IMR-90 (cell line): ENCODE results near the gene CLSTN1. TPM values are rescaled to one million over a fixed set of nuclear protein-coding genes. Genes with fewer than 3 reads are reported as not detected.

Source experiments
- ATAC-seq: fragments of 200-7000 bp; cut with Tn5 transposase; 2 replicates; pipeline ENCODE4 v1.9.1; 2020; ENCODE audit warnings: low read depth, mild to moderate bottlenecking, moderate library complexity
- BruUV-seq: library from RNA; stranded (reverse); fragments of 400-500 nt; replicated peaks from 2 replicates; lab custom pipeline; 2021; lab: Mats Ljungman, UMichigan
- CTCF ChIA-PET: fragments of 300-600 bp; formaldehyde crosslinking; extraction: SDS; loops from one replicate; lab custom pipeline; 2021; ENCODE audit warnings: antibody characterized with exemption; lab: Yijun Ruan, JAX
- POLR2A ChIA-PET: fragments of 300-600 bp; sonication (Branson Sonifier 250); formaldehyde crosslinking; loops from one replicate; lab custom pipeline; 2022; ENCODE audit warnings: antibody characterized with exemption; ENCODE audit not compliant: unreplicated experiment; lab: Charles Lee
- DNase-seq: peaks from one replicate; pipeline ENCODE4 v3.0.0; 2013
- H2AFZ ChIP-seq: replicated peaks from 2 replicates; pipeline ENCODE3; 2013; ENCODE audit warnings: low read length, mild to moderate bottlenecking; ENCODE audit not compliant: poor library complexity
- H2AK5ac ChIP-seq: 2 replicates; pipeline ENCODE4 v1.6.1; 2013; ENCODE audit warnings: low read depth, low read length, inconsistent platforms
- H2AK9ac ChIP-seq: replicated peaks from 2 replicates; pipeline ENCODE3; 2013; ENCODE audit warnings: mild to moderate bottlenecking, low read depth, low read length, moderate library complexity; ENCODE audit not compliant: poor library complexity
- H2BK120ac ChIP-seq: 2 replicates; pipeline ENCODE4 v1.6.1; 2013; ENCODE audit warnings: low read depth, low read length, inconsistent platforms
- H2BK15ac ChIP-seq: 3 replicates; pipeline ENCODE4 v1.6.1; 2013; ENCODE audit warnings: low read depth, low read length, inconsistent platforms
- H2BK20ac ChIP-seq: 2 replicates; pipeline ENCODE4 v1.6.1; 2013; ENCODE audit warnings: low read depth, mild to moderate bottlenecking, inconsistent platforms, low read length, moderate library complexity
- H2BK5ac ChIP-seq: 2 replicates; pipeline ENCODE4 v1.6.1; 2013; ENCODE audit warnings: mild to moderate bottlenecking, low read depth, low read length, inconsistent platforms; ENCODE audit not compliant: poor library complexity, severe bottlenecking
- H3K14ac ChIP-seq: replicated peaks from 2 replicates; pipeline ENCODE4 v1.6.1; 2013; ENCODE audit warnings: low read depth, low read length, inconsistent platforms
- H3K18ac ChIP-seq: 2 replicates; pipeline ENCODE4 v1.6.1; 2013; ENCODE audit warnings: low read depth, low read length, control low read depth
- H3K23ac ChIP-seq: 2 replicates; pipeline ENCODE4 v1.6.1; 2013; ENCODE audit warnings: low read depth, low read length, inconsistent platforms
- H3K27ac ChIP-seq: 2 replicates; pipeline ENCODE4 v1.5.1; 2013; ENCODE audit warnings: mild to moderate bottlenecking, control low read depth, low read length; ENCODE audit not compliant: insufficient read depth
- H3K27me3 ChIP-seq: 2 replicates; pipeline ENCODE4 v1.6.1; 2013; ENCODE audit warnings: low read length; ENCODE audit not compliant: control insufficient read depth, insufficient read depth
- H3K36me3 ChIP-seq: 2 replicates; pipeline ENCODE4 v1.6.1; 2013; ENCODE audit warnings: low read length, mixed read lengths; ENCODE audit not compliant: control insufficient read depth, insufficient read depth
- H3K4ac ChIP-seq: 2 replicates; pipeline ENCODE4 v1.6.1; 2013; ENCODE audit warnings: low read depth, low read length, inconsistent platforms
- H3K4me1 ChIP-seq: 2 replicates; pipeline ENCODE4 v1.6.1; 2013; ENCODE audit warnings: low read length, mixed read lengths; ENCODE audit not compliant: control insufficient read depth, insufficient read depth
- H3K4me2 ChIP-seq: 2 replicates; pipeline ENCODE4 v1.6.1; 2013; ENCODE audit warnings: low read depth, mild to moderate bottlenecking, control low read depth, low read length, moderate library complexity
- H3K4me3 ChIP-seq: 2 replicates; pipeline ENCODE4 v1.5.1; 2013; ENCODE audit warnings: low read depth, mild to moderate bottlenecking, control low read depth, low read length, moderate library complexity; ENCODE audit not compliant: insufficient read depth
- H3K56ac ChIP-seq: 2 replicates; pipeline ENCODE4 v1.6.1; 2013; ENCODE audit warnings: low read length, inconsistent platforms; ENCODE audit not compliant: insufficient read depth; ENCODE audit errors: extremely low read depth
- H3K79me1 ChIP-seq, 2 experiments: 2 replicates each; pipeline ENCODE4 v1.6.1; 2013; ENCODE audit warnings: low read length in 2 of 2, inconsistent platforms in 1 of 2, low read depth in 1 of 2
- H3K9ac ChIP-seq: 2 replicates; pipeline ENCODE4 v1.6.1; 2013; ENCODE audit warnings: low read depth, low read length, control low read depth
- H3K9me1 ChIP-seq: 2 replicates; pipeline ENCODE4 v1.6.1; 2013; ENCODE audit warnings: low read length, inconsistent platforms; ENCODE audit not compliant: insufficient read depth
- H3K9me3 ChIP-seq: 2 replicates; pipeline ENCODE4 v1.6.1; 2013; ENCODE audit warnings: low read length; ENCODE audit not compliant: control insufficient read depth, insufficient read depth
- H4K20me1 ChIP-seq: 2 replicates; pipeline ENCODE4 v1.6.1; 2013; ENCODE audit warnings: low read length, inconsistent platforms; ENCODE audit not compliant: insufficient read depth
- H4K5ac ChIP-seq: 2 replicates; pipeline ENCODE4 v1.6.1; 2013; ENCODE audit warnings: mild to moderate bottlenecking, low read depth, low read length, control low read depth
- H4K8ac ChIP-seq, 2 experiments: 2 replicates each; pipeline ENCODE4 v1.6.1; 2013; ENCODE audit warnings: low read depth in 2 of 2, low read length in 2 of 2, control low read depth in 1 of 2, inconsistent platforms in 1 of 2
- H4K91ac ChIP-seq: 2 replicates; pipeline ENCODE4 v1.6.1; 2013; ENCODE audit warnings: low read depth, low read length, inconsistent platforms; ENCODE audit not compliant: insufficient read depth
- RCOR1 ChIP-seq: IDR thresholded peaks from 2 replicates; pipeline ENCODE4 v1.6.1; 2012; ENCODE audit warnings: mild to moderate bottlenecking, low read length, improper control_type of control experiment; ENCODE audit not compliant: insufficient replicate concordance
- WGBS, 2 experiments: methylation state at CpG; one replicate each; pipeline versions ENCODE4 v1.1.5 to v1.1.7; 2013; ENCODE audit warnings: missing lambda C conversion rate in 2 of 2; ENCODE audit not compliant: insufficient read length in 1 of 2; ENCODE audit errors: extremely low coverage in 2 of 2; 5-methylcytosine and 5-hydroxymethylcytosine counted together
- dilution Hi-C: fragments of 300-500 bp; cut with HindIII; formaldehyde crosslinking; loops from one replicate; pipeline ENCODE4 v1.14.3; 2018; ENCODE audit warnings: low sequenced_read_pairs; ENCODE audit not compliant: unreplicated experiment
- in situ Hi-C: fragments of 300-500 bp; cut with MboI; formaldehyde crosslinking; loops from 3 replicates; pipeline ENCODE4 v1.14.3; 2019; ENCODE audit warnings: low sequenced_read_pairs, inconsistent platforms, mixed read lengths
- intact Hi-C: fragments of 100-400 bp; cut with micrococcal nuclease; formaldehyde crosslinking; loops from 2 replicates; pipeline ENCODE4 v1.10.0; 2022
- polyA plus RNA-seq, 3 experiments: library from polyadenylated mRNA; depleted of rRNA; stranded (reverse); fragments of >200 nt; gene quantifications; 2 replicates each; pipeline ENCODE4 v1.2.3, GENCODE V29; 2012; ENCODE audit warnings: low replicate concordance in 1 of 3
- total RNA-seq: library from RNA; depleted of rRNA; stranded (reverse); fragments of >200 nt; gene quantifications from 2 replicates; pipeline ENCODE4 v1.2.3, GENCODE V29; 2012
- TF ChIP-seq, protein P1 (sequence below): fragments of 150-350 bp; IDR thresholded peaks from 2 replicates; pipeline ENCODE4 v1.6.1; 2016; ENCODE audit warnings: low read depth, mild to moderate bottlenecking, low read length, moderate library complexity, borderline replicate concordance
- TF ChIP-seq, protein P2 (sequence below): fragments of 150-350 bp; IDR thresholded peaks from 2 replicates; pipeline ENCODE4 v1.6.1; 2017; ENCODE audit warnings: mild to moderate bottlenecking, antibody characterized with exemption, low read length, low read depth

Gene CLSTN1
- total and polyA plus RNA-seq, 2 of the 4 experiments (the other 2 are of a cell fraction) = 30.1 to 72.2 TPM

DNA sequence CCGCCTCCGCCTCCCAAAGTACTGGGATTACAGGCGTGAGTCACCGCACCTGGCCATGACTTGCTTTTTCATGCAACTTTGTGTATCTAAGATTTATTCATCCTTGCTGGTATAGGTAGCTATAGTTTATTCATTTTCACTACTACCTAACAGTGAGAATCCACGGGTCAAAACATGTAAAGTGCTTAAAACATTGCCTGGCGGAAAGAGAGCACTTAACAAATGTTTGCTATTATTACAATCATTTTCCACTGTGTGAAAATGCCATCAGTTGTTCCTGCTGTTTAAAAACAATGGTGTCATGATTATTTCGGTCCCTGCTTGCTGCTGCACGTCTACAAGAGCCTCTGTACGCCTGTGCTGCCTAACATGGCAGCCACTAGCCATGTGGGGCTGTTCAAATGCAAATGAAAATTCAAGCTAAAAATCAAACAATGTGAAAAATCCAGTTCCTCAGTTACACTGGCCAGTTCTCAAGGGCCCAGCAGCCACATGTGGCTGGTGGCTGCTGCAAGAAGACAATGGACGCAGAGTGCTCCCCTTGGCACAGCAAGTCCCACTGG is 65.1 kb downstream of the CLSTN1 start:
- dilution Hi-C loops (no loop called here), in situ Hi-C loops (no loop called here), intact Hi-C loops (no loop called here)
- ATAC-seq = no peak
- ChIA-PET POLR2A (no interaction called here), CTCF (interaction anchor here (1.0 kb wide), 1 partner anchor 23 kb away, joined by 3 read pairs; no protein-coding TSS in a partner anchor)
- Histone ChIP-seq H3K18ac (no peak overlapping the region), H3K23ac (no peak overlapping the region), H3K27ac (no peak overlapping the region), H4K8ac (no peak overlapping the region), H3K9ac (no peak overlapping the region), H2AFZ (no peak overlapping the region), H4K91ac (no peak overlapping the region), H4K20me1 (peaks cover 54% of the 10 kb centered on the region), H3K4me1 (peaks cover 4% of the 10 kb centered on the region), H3K9me3 (no peaks in the 10 kb centered on the region), H3K4me2 (no peak overlapping the region), H2BK15ac (no peak overlapping the region), H2AK5ac (no peak overlapping the region), H3K36me3 (peaks cover 11% of the 10 kb centered on the region), H2BK120ac (no peak overlapping the region; the same call in 1 of the 2 replicates), H3K9me1 (peaks cover 20% of the 10 kb centered on the region), H2BK5ac (no peak overlapping the region), H4K5ac (no peak overlapping the region), H3K79me1 (peaks cover 38 to 58% of the 10 kb centered on the region in 2 experiments), H3K27me3 (no peaks in the 10 kb centered on the region), H3K14ac (no peak overlapping the region), H2AK9ac (no peak overlapping the region), H3K4me3 (no peak overlapping the region), H2BK20ac (no peak overlapping the region), H3K4ac (no peak overlapping the region), H3K56ac (no peak overlapping the region)
- WGBS, 2 experiments = 100% methylated on average over 3 of the region's 10 CpGs; no CpG with 5 or more reads in 1 of the 2 experiments
- no TSS peak for BruUV-seq
- TF ChIP-seq RCOR1 = no peak
- TF ChIP-seq, protein P1, sequence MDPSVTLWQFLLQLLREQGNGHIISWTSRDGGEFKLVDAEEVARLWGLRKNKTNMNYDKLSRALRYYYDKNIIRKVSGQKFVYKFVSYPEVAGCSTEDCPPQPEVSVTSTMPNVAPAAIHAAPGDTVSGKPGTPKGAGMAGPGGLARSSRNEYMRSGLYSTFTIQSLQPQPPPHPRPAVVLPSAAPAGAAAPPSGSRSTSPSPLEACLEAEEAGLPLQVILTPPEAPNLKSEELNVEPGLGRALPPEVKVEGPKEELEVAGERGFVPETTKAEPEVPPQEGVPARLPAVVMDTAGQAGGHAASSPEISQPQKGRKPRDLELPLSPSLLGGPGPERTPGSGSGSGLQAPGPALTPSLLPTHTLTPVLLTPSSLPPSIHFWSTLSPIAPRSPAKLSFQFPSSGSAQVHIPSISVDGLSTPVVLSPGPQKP = no peak
- TF ChIP-seq, protein P2, sequence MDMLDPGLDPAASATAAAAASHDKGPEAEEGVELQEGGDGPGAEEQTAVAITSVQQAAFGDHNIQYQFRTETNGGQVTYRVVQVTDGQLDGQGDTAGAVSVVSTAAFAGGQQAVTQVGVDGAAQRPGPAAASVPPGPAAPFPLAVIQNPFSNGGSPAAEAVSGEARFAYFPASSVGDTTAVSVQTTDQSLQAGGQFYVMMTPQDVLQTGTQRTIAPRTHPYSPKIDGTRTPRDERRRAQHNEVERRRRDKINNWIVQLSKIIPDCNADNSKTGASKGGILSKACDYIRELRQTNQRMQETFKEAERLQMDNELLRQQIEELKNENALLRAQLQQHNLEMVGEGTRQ = no peak
- no peak for DNase-seq
